ENCODE measurements around the gene SIDT1.
A peak's percentile ranks its signal among the peaks of the same experiment; 100 is the strongest.

The SIDT1 gene

DNA sequence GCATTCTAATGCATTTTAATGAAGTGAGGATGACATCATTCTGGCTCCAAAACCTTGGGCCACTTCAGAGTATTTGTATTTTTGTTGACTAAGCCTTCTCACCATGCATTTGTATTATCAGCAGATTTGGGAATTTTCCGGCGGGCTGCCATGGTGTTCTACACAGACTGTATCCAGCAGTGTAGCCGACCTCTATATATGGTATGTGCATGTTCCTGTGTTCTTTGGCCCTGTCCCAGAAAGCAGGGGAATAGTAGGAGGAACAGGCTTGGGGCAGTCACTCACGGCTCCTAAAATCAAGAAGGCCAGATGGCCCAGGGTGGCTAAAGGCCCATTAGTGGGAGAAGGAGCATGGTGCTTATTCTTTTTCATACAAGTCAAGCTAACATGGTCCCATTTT, 83.6 kb downstream of the SIDT1 start:
- H2AFZ ChIP-seq (ENCODE audit: low read length, unreplicated experiment) = no peak overlapping the region
- no peak overlapping the region for H3K4me3 ChIP-seq (ENCODE audit: low read depth, low read length)
- no peak overlapping the region for H3K27ac ChIP-seq (ENCODE audit: low read depth, low read length)
- no peaks in the 10 kb centered on the region; the same call in 1 of the 2 replicates for H3K27me3 ChIP-seq (ENCODE audit: insufficient read depth, low read length)
- H3K4me1 ChIP-seq (ENCODE audit: control insufficient read depth, insufficient read depth, low read length, unreplicated experiment) = no peaks in the 10 kb centered on the region
- H3K36me3 ChIP-seq (ENCODE audit: insufficient read depth, low read length) = no peaks in the 10 kb centered on the region
- no peaks in the 10 kb centered on the region for H3K79me2 ChIP-seq (ENCODE audit: control insufficient read depth, insufficient read depth, low read length, unreplicated experiment)

DNA sequence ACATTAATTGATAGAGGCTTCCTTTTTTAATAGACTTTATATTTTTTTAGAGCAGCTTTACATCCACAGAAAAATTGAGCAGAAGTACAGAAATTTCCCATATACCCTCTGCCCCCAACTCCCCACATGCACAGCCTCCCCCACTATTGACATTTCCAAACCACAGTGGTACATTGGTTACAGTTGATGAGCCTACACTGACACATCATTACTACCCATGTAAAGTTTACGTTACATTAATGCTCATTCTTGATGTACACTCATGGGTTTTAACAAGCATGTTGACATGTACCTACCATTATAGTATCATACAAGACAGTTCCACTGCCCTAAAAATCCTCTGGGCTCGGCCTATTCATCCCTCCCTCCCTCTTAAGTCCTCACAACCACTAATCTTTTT, 85.4 kb downstream of the SIDT1 start:
- no peaks in the 10 kb centered on the region for H3K4me1 ChIP-seq (ENCODE audit: control insufficient read depth, insufficient read depth, low read length, unreplicated experiment)

DNA sequence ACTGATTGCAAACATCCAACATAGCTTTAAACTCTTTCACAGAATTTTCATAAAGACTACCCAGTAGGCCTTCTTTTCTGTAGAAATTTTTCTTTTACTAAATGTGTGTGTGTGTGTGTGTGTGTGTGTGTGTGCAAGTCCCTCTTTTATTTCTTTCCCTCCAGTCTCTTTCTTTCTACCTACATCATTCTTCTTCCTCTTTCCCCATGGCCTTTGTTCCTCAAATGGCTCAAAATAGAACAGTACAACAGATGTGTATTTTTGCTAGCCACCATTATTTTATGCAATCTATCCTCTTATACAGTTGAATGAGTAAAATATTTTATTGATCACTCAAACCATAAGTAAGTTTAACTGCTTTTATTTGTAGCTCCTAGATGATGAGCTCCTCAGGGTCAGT, 87.7 kb downstream of the SIDT1 start:
- no peaks in the 10 kb centered on the region for H3K4me1 ChIP-seq (ENCODE audit: control insufficient read depth, insufficient read depth, low read length, unreplicated experiment)
- no peak overlapping the region for H3K27ac ChIP-seq (ENCODE audit: low read depth, low read length)
- H3K79me2 ChIP-seq (ENCODE audit: control insufficient read depth, insufficient read depth, low read length, unreplicated experiment) = no peaks in the 10 kb centered on the region
- no peaks in the 10 kb centered on the region; the same call in 1 of the 2 replicates for H3K27me3 ChIP-seq (ENCODE audit: insufficient read depth, low read length)
- H2AFZ ChIP-seq (ENCODE audit: low read length, unreplicated experiment) = no peak overlapping the region
- no peaks in the 10 kb centered on the region for H3K36me3 ChIP-seq (ENCODE audit: insufficient read depth, low read length)
- no peak overlapping the region for H3K4me3 ChIP-seq (ENCODE audit: low read depth, low read length)

More for the DNA sequence above, 85.4 kb downstream of the SIDT1 start:
- Histone ChIP-seq H3K36me3 (ENCODE audit: insufficient read depth, low read length) (no peaks in the 10 kb centered on the region), H3K4me3 (ENCODE audit: low read depth, low read length) (no peak overlapping the region), H2AFZ (ENCODE audit: low read length, unreplicated experiment) (no peak overlapping the region), H3K27me3 (ENCODE audit: insufficient read depth, low read length) (no peaks in the 10 kb centered on the region; the same call in 1 of the 2 replicates), H3K79me2 (ENCODE audit: control insufficient read depth, insufficient read depth, low read length, unreplicated experiment) (no peaks in the 10 kb centered on the region), H3K27ac (ENCODE audit: low read depth, low read length) (no peak overlapping the region)

DNA sequence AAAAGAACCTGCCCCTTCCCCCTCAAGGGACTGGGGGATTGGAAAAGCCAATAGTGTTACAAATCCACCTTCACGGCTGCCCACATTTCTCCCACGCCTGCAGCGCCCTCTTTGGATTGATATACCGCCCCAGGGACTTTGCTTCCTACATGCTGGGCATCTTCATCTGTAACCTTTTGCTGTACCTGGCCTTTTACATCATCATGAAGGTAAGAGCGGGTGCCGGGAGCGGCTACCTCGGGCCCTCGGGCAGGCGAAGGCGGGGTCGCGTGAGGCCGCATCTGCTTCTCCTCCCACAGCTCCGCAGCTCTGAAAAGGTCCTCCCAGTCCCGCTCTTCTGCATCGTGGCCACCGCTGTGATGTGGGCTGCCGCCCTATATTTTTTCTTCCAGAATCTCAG, 91.0 kb downstream of the SIDT1 start:
- no peaks in the 10 kb centered on the region for H3K27me3 ChIP-seq (ENCODE audit: insufficient read depth, low read length)
- no peak overlapping the region for H2AFZ ChIP-seq (ENCODE audit: low read length, unreplicated experiment)
- no peak overlapping the region for H3K4me3 ChIP-seq (ENCODE audit: low read depth, low read length)
- H3K79me2 ChIP-seq (ENCODE audit: control insufficient read depth, insufficient read depth, low read length, unreplicated experiment) = no peaks in the 10 kb centered on the region
- no peaks in the 10 kb centered on the region for H3K36me3 ChIP-seq (ENCODE audit: insufficient read depth, low read length)
- peaks cover 9% of the 10 kb centered on the region for H3K4me1 ChIP-seq (ENCODE audit: control insufficient read depth, insufficient read depth, low read length, unreplicated experiment)
- no peak overlapping the region for H3K27ac ChIP-seq (ENCODE audit: low read depth, low read length)

DNA sequence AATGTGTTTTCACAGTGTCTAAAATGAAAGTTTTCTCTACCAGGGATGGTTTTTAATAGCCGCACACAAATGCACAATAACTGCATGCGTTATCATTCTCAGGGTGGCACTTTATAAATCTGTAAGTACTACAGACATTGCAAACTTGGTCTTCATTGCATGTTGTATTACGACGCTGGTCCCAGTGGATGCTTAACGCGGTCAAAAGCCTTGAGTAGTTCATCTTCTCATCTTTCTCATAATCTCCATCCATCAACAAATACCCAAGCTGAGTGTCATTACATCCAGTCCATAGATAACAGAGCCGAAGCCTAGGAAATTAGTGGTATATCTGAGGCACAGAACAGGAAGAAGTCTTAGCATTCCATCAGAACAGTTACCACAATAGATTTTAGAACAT, 91.5 kb downstream of the SIDT1 start:
- H2AFZ ChIP-seq (ENCODE audit: low read length, unreplicated experiment) = no peak overlapping the region
- H3K79me2 ChIP-seq (ENCODE audit: control insufficient read depth, insufficient read depth, low read length, unreplicated experiment) = no peaks in the 10 kb centered on the region
- no peak overlapping the region for H3K27ac ChIP-seq (ENCODE audit: low read depth, low read length)
- H3K27me3 ChIP-seq (ENCODE audit: insufficient read depth, low read length) = no peaks in the 10 kb centered on the region
- no peaks in the 10 kb centered on the region for H3K36me3 ChIP-seq (ENCODE audit: insufficient read depth, low read length)
- no peak overlapping the region for H3K4me3 ChIP-seq (ENCODE audit: low read depth, low read length)
- peaks cover 9% of the 10 kb centered on the region for H3K4me1 ChIP-seq (ENCODE audit: control insufficient read depth, insufficient read depth, low read length, unreplicated experiment)

DNA sequence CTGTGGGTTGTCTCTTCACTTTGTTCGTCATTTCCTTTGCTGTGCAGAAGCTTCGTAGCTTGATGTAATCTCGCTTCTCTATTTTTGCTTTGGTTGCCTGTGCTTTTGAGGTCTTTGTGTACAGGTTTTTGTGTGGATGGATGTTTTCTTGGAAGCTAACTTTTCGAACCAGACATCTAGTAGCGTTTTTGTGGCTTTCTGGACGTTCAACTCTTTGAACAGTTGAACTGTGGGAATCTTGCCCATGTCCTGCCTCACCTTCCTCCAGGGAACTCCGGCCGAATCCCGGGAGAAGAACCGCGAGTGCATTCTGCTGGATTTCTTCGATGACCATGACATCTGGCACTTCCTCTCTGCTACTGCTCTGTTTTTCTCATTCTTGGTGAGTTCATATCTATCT, 93.5 kb downstream of the SIDT1 start:
- peak overlapping the region; percentile 53; the same call in 1 of the 2 replicates for H3K4me3 ChIP-seq (ENCODE audit: low read depth, low read length)
- no peak overlapping the region for H3K27ac ChIP-seq (ENCODE audit: low read depth, low read length)
- no peaks in the 10 kb centered on the region for H3K36me3 ChIP-seq (ENCODE audit: insufficient read depth, low read length)
- H2AFZ ChIP-seq (ENCODE audit: low read length, unreplicated experiment) = peak overlapping the region; percentile 92
- no peaks in the 10 kb centered on the region for H3K79me2 ChIP-seq (ENCODE audit: control insufficient read depth, insufficient read depth, low read length, unreplicated experiment)
- peaks cover 4% of the 10 kb centered on the region; the same call in 1 of the 2 replicates for H3K27me3 ChIP-seq (ENCODE audit: insufficient read depth, low read length)
- peaks cover 9% of the 10 kb centered on the region for H3K4me1 ChIP-seq (ENCODE audit: control insufficient read depth, insufficient read depth, low read length, unreplicated experiment)

DNA sequence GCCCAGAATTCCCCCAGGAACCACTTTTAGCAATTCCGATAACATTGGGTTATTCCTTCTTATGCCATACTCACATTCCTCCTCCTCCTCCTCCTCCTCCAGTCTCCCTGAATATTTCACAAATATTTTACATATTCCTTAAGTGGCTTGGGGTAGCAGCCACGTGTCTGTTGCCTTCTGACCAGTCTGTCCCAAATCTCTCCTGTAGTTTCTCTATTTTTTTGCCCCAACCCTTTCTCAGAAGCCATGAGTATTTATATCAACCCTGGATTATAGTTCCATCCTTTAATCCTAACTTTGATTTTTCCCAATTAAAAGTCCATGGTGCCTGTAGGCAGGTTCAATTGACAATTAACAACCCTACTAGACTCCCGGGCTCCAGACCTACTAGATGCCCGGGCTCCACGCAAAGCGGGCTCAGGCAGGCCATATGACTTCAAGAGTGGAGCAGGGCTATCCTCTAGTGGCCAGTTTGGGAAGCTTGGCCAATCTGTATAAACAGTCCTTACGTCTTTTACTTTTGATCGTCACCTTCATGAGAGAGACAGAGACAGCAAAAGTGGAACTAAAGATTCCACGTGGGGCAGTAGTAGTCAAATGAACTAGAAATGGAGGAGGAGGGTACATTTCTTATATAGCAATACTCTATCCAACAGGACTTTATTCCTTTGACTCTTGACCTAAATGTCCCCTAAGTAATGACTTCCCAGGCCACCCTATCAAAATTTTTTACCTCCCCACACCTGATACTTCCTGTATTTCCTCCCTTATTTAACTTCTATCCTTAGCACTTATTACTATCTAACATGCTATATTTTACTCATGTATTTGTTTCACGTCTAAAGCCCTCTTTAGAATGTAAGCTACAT, 94.4 kb downstream of the SIDT1 start:
- peak overlapping the region; percentile 92 for H2AFZ ChIP-seq (ENCODE audit: low read length, unreplicated experiment)
- peaks cover 4% of the 10 kb centered on the region; the same call in 1 of the 2 replicates for H3K27me3 ChIP-seq (ENCODE audit: insufficient read depth, low read length)
- peak overlapping the region; percentile 53 for H3K4me3 ChIP-seq (ENCODE audit: low read depth, low read length)
- peaks cover 9% of the 10 kb centered on the region for H3K4me1 ChIP-seq (ENCODE audit: control insufficient read depth, insufficient read depth, low read length, unreplicated experiment)
- H3K79me2 ChIP-seq (ENCODE audit: control insufficient read depth, insufficient read depth, low read length, unreplicated experiment) = no peaks in the 10 kb centered on the region
- H3K27ac ChIP-seq (ENCODE audit: low read depth, low read length) = no peak overlapping the region
- H3K36me3 ChIP-seq (ENCODE audit: insufficient read depth, low read length) = no peaks in the 10 kb centered on the region

DNA sequence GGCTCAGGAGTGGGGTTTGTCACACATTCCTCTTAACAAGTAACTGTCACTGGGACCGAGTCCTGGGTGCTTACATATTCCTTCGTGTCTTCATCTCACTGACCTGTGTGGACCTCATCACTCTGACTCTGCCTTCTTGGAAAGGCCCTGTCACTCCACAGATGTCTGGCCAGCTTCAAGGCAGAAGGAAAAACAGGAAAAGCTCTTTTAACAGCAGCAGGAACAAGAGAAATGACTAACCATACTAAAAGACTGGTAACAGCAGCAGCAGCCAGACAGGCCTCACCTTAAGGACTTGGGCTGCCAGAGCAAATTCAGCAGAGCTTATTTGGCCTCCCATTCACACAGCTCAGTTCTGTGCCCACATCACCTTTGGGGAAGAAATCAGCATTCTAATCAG, 96.0 kb downstream of the SIDT1 start:
- Histone ChIP-seq H3K36me3 (ENCODE audit: insufficient read depth, low read length) (no peaks in the 10 kb centered on the region), H3K79me2 (ENCODE audit: control insufficient read depth, insufficient read depth, low read length, unreplicated experiment) (no peaks in the 10 kb centered on the region), H3K27ac (ENCODE audit: low read depth, low read length) (no peak overlapping the region), H2AFZ (ENCODE audit: low read length, unreplicated experiment) (no peak overlapping the region), H3K4me3 (ENCODE audit: low read depth, low read length) (no peak overlapping the region), H3K4me1 (ENCODE audit: control insufficient read depth, insufficient read depth, low read length, unreplicated experiment) (peaks cover 9% of the 10 kb centered on the region), H3K27me3 (ENCODE audit: insufficient read depth, low read length) (peaks cover 4% of the 10 kb centered on the region; the same call in 1 of the 2 replicates)

DNA sequence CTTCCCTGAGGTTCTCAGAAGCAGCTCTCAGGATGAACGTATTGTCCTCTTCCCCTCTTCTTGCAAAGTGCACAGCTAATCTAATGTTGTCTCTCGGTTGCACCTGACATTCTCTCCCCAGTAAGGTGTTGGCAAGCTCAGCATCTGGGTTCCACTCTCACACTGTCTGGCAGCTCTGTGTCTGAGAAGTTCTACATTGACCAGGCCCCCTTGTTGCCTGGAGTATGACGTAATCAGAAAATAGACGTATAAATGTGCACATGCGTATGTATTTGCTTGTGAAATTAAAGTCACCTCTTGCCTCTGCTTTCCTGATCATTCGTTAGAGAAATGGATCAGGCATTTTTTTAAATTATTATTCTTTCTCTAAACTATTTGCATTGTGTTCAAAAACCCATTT, 96.4 kb downstream of the SIDT1 start:
- Histone ChIP-seq H3K27ac (ENCODE audit: low read depth, low read length) (no peak overlapping the region), H3K27me3 (ENCODE audit: insufficient read depth, low read length) (peaks cover 4% of the 10 kb centered on the region; the same call in 1 of the 2 replicates), H3K4me1 (ENCODE audit: control insufficient read depth, insufficient read depth, low read length, unreplicated experiment) (peaks cover 9% of the 10 kb centered on the region), H3K4me3 (ENCODE audit: low read depth, low read length) (no peak overlapping the region), H3K36me3 (ENCODE audit: insufficient read depth, low read length) (no peaks in the 10 kb centered on the region), H2AFZ (ENCODE audit: low read length, unreplicated experiment) (no peak overlapping the region), H3K79me2 (ENCODE audit: control insufficient read depth, insufficient read depth, low read length, unreplicated experiment) (no peaks in the 10 kb centered on the region)

DNA sequence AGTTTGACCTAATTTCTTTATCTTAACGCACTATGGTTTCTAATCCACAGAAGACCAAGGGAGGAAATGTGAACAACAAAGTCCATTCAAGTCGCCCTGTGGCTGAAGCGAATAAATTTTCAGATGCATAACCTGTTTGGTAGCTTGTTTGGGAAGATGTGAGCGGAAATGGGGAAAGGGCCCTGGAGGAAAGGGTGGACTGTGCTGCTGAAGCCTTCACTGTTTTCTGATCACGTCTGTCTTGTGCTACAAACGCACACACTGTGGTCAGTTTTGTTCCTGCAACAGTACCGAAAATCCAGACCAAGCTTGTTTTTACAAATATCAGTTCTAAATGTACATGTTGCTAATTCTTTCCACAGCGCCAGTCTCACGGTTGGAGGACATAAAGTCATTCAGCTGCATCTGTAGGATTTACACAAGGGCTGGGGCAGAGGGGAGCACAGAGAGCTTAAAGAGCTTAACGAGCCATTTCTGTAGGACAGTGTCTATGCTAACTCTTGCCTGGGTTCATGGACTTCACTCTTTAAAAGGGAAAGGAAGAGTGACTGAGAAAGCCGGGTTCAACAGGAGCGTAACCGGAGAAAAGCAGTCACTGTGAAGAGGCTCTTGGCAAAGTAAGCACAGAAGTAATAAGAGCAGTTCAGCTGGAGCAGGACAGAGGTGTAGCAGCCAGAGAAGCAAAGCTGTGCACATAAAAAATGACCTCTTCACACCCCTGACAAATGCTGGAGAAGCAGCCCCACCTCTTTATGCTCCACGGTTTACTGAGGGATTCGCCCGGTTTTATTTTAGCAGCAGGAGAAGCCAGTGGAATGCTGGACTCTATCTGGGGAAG, 97.4 kb downstream of the SIDT1 start:
- Histone ChIP-seq H3K27ac (ENCODE audit: low read depth, low read length) (no peak overlapping the region), H3K79me2 (ENCODE audit: control insufficient read depth, insufficient read depth, low read length, unreplicated experiment) (no peaks in the 10 kb centered on the region), H2AFZ (ENCODE audit: low read length, unreplicated experiment) (no peak overlapping the region), H3K4me3 (ENCODE audit: low read depth, low read length) (no peak overlapping the region), H3K4me1 (ENCODE audit: control insufficient read depth, insufficient read depth, low read length, unreplicated experiment) (peaks cover 9% of the 10 kb centered on the region), H3K27me3 (ENCODE audit: insufficient read depth, low read length) (peaks cover 4% of the 10 kb centered on the region; the same call in 1 of the 2 replicates), H3K36me3 (ENCODE audit: insufficient read depth, low read length) (no peaks in the 10 kb centered on the region)

Measured in ACC112 (cell line).